Activated B cell treated with CpG ODN at 0.5 μM for 24 hours (primary cell): ENCODE measurements around the gene GTF2F1. TPM values are rescaled to one million over a fixed set of nuclear protein-coding genes. Genes with fewer than 3 reads are reported as not detected.
A peak's percentile ranks its signal among the peaks of the same experiment; 100 is the strongest.

ENCODE experiments used
- ATAC-seq: fragments of 200-7000 bp; cut with Tn5 transposase; one replicate; pipeline ENCODE4 v1.10.0; 2021; ENCODE audit warnings: low read depth, mild to moderate bottlenecking, moderate library complexity
- CTCF ChIA-PET: fragments of 350-600 bp; sonication (Branson Sonifier 250); formaldehyde crosslinking; loops from one replicate; lab custom pipeline; 2021; ENCODE audit warnings: antibody characterized with exemption; lab: Charles Lee
- POLR2A ChIA-PET: fragments of 350-600 bp; sonication (Branson Sonifier 250); formaldehyde crosslinking; loops from one replicate; lab custom pipeline; 2021; ENCODE audit warnings: antibody characterized with exemption; lab: Charles Lee
- DNase-seq: peaks from one replicate; pipeline ENCODE4 v3.0.0; 2022
- H3K27ac Mint-ChIP-seq: one replicate; pipeline ENCODE4 v1.8.0; 2020; ENCODE audit warnings: mixed read lengths
- H3K27me3 Mint-ChIP-seq: one replicate; pipeline ENCODE4 v1.8.0; 2021; ENCODE audit warnings: mixed read lengths
- H3K36me3 Mint-ChIP-seq: one replicate; pipeline ENCODE4 v1.8.0; 2021; ENCODE audit warnings: low read depth, mixed read lengths
- H3K4me1 Mint-ChIP-seq: one replicate; pipeline ENCODE4 v1.8.0; 2021; ENCODE audit warnings: mixed read lengths
- H3K4me3 Mint-ChIP-seq: one replicate; pipeline ENCODE4 v1.8.0; 2020; ENCODE audit warnings: mild to moderate bottlenecking, mixed read lengths
- H3K9me3 Mint-ChIP-seq: one replicate; pipeline ENCODE4 v1.8.0; 2020; ENCODE audit warnings: mixed read lengths
- intact Hi-C: fragments of 100-400 bp; cut with micrococcal nuclease; formaldehyde crosslinking; loops from one replicate; pipeline ENCODE4 v1.15.1; 2024
- total RNA-seq: library from RNA; stranded (reverse); gene quantifications from 2 replicates; pipeline ENCODE4 v1.2.3, GENCODE V29; 2022
- TF ChIP-seq, protein P1 (sequence below): fragments of 200-600 bp; IDR thresholded peaks from one replicate; pipeline ENCODE4 v1.8.0; 2022; ENCODE audit warnings: antibody characterized with exemption, mild to moderate bottlenecking

Gene GTF2F1
- total RNA-seq, 1 donor from 2014 or later = 67.6 TPM

DNA sequence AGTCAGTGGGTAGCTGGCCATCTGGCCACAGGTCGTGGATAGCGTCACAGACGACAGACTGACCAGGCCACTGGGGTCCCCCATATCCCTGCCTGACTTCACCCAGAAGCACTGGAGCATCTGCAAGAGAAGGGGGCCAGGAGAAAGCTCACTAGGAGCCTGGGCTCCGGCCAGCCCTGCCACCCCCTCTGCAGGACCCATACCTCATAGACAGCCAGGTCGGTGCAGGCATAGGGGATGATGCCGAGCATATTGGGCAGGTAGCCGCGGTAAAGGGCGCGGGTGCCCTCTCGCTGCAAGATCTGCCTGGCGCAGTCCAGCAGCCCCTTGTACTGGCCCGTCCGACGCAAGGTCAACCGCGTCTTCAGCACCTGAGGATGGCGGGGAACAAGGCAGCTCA is 34.2 kb upstream of the GTF2F1 start:
- Mint-ChIP-seq H3K36me3 (peaks cover 11% of the 10 kb centered on the region), H3K9me3 (no peaks in the 10 kb centered on the region), H3K27ac (no peak overlapping the region), H3K4me1 (peaks cover 25% of the 10 kb centered on the region), H3K27me3 (no peaks in the 10 kb centered on the region), H3K4me3 (no peak overlapping the region)
- CTCF ChIA-PET = no interaction called here
- POLR2A ChIA-PET = interaction anchor here (0.5 to 0.9 kb wide), 2 partner anchors 27 to 32 kb away, joined by 4 read pairs; partner anchors contain the start of gene SLC25A23
- ATAC-seq (no peak), DNase-seq (no peak)
- intact Hi-C loops = loop anchor here (10.0 kb wide), 2 partner anchors 148 to 702 kb away; partner anchors contain the start of genes CATSPERD and LONP1
- TF ChIP-seq, protein P1, sequence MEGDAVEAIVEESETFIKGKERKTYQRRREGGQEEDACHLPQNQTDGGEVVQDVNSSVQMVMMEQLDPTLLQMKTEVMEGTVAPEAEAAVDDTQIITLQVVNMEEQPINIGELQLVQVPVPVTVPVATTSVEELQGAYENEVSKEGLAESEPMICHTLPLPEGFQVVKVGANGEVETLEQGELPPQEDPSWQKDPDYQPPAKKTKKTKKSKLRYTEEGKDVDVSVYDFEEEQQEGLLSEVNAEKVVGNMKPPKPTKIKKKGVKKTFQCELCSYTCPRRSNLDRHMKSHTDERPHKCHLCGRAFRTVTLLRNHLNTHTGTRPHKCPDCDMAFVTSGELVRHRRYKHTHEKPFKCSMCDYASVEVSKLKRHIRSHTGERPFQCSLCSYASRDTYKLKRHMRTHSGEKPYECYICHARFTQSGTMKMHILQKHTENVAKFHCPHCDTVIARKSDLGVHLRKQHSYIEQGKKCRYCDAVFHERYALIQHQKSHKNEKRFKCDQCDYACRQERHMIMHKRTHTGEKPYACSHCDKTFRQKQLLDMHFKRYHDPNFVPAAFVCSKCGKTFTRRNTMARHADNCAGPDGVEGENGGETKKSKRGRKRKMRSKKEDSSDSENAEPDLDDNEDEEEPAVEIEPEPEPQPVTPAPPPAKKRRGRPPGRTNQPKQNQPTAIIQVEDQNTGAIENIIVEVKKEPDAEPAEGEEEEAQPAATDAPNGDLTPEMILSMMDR = no peak

DNA sequence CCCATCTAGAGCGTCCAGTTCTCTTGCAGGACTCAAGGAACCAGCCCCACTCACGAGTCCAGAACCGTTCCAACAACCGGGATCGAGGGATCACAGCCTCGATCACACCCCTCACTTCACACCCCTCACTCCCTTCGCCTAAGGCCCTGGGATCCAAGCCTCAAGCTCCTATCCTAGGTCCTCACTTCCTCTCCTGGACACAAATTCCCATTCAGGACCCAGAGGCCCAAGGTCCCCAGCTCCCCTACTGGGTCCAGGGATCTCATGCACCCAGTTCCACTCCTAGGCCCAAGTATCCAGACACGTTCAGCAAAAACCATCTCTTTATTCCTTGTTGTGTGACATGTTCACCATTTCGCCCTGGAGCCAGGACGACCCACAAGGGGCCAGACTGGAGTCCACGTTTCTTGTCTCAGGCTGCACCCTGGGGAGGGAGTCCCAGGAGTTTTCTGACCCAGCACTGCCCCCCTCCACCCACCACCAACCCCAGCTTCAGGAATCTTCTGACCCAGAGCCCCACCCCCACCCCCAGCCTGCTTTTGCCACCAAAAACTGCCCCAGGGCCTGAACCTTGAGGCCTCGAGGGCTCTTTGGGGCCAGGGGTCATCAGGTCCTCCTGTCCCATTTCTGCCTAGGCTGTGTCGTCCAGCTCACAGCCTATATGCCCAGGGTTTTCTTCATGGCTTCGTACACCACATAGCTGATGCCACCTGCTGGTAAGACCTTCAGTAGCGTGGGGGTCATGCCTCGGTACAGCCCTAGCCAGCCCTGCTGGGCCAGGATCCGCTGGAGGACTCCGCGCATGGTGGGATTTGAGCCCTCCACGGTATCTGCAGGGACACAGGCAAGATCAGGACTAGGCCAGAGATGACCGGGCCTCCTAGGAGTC is 33.0 kb upstream of the GTF2F1 start:
- no peaks in the 10 kb centered on the region for H3K27me3 Mint-ChIP-seq
- intact Hi-C loops = loop anchor here (1.0 to 10.0 kb wide), 10 partner anchors 33 to 701 kb away; partner anchors contain the start of genes CATSPERD, CLPP, DENND1C and GTF2F1

DNA sequence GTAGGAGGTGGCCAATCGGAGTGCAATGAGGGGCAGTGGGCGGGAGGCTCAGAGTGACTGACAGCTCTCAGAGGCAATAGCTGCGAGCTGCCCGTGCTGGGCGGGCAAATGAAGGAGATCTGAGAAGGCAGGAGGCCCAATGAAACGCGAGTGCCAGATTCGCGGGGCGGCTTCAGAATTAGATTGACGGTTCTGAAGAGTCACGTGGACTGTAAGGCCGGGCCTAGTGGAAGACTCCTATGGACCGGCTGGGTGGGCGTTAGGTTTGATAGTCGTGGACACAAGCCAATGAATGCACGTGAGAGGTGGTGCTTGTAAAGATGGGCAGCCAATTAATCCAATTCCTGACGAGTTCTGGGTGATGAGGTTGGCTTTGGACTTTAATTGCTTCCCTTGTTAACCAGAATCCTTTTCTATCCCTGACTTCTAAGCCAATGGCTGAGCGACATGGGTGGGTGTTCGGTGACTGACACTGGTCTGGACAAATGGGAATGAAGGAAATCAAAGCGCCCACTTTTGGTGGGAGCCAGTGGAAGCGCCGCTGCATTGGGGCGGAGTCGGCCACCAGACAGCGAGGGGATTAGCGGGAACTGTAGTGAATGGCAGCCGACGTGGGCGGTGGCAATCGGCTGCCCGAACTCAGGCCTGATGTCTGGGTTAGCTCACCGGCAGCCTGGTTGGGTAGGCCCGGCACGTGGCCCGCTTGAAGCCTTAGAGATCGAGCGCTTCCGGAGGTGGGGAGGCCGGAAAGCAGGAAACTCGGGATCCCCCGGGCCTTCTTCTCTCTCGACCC is 32.2 kb upstream of the GTF2F1 start:
- Mint-ChIP-seq H3K27ac (peak overlapping the region; percentile 85), H3K36me3 (peaks cover 31% of the 10 kb centered on the region), H3K4me1 (peaks cover 30% of the 10 kb centered on the region), H3K9me3 (no peaks in the 10 kb centered on the region), H3K4me3 (peak overlapping the region; percentile 78), H3K27me3 (no peaks in the 10 kb centered on the region)
- POLR2A ChIA-PET = interaction anchor here (0.6 to 2.8 kb wide), 23 partner anchors 9 to 738 kb away, joined by 3 to 22 read pairs (median 6); partner anchors contain the start of genes ALKBH7, CLPP, DENND1C and GPR108
- intact Hi-C loops = loop anchor here (1.0 to 10.0 kb wide), 11 partner anchors 32 to 700 kb away; partner anchors contain the start of genes CATSPERD, CLPP, DENND1C and GTF2F1
- DNase-seq (peak; percentile 92), ATAC-seq (peak; percentile 83)
- CTCF ChIA-PET = interaction anchor here (0.8 kb wide), 1 partner anchor 438 kb away, joined by 3 read pairs; no protein-coding TSS in a partner anchor
- TF ChIP-seq, protein P1 = no peak

More for the DNA sequence above, 33.0 kb upstream of the GTF2F1 start:
- TF ChIP-seq, protein P1 = no peak
- ChIA-PET CTCF (no interaction called here), POLR2A (interaction anchor here (0.6 to 2.8 kb wide), 9 partner anchors 33 to 643 kb away, joined by 3 to 22 read pairs (median 6); partner anchors contain the start of genes ALKBH7, DENND1C, GTF2F1 and NDUFA11)
- peaks cover 22% of the 10 kb centered on the region for H3K36me3 Mint-ChIP-seq
- H3K9me3 Mint-ChIP-seq = no peaks in the 10 kb centered on the region
- H3K27ac Mint-ChIP-seq = peak overlapping the region; percentile 85
- ATAC-seq = no peak
- peaks cover 30% of the 10 kb centered on the region for H3K4me1 Mint-ChIP-seq
- H3K4me3 Mint-ChIP-seq = peak overlapping the region; percentile 78
- no peak for DNase-seq

DNA sequence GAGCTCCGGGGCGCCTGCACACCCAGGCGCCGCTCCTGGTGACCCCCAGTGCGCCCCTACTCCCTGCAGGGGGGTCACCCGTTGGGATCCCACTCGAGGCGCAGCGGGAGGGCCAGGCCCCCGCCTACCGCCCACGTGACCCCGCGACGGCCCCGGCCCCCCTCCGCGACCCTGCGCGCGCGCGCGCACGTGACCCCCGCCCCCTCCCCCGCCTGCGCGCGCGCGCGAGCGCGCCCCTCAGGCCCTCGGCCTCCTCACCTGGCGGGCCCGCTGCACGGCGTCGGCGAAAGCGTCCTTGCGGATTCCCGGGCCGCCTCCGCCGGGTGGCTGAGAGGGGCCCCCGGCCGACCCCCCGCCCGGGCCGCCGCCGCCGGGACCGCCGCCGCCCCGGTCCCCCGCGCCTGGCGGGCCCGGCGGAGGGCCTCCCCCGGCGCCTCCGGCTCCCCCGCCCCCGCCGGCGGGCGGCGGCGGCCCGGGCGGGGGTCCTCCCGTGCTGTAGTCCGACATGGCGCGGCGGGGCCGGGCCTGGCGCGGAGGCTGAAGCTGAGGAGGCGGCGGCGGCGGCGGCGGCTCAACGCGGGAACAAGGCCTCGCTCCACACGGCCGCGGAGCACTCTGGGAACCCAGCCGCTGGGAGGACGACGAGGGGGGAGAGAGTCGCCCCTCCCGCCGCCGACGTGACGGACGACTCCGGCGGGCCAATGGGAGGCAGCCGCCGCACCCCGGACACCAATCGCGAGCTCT is 31.4 kb upstream of the GTF2F1 start, which contains the start of gene KHSRP:
Gene KHSRP, minus strand, starts transcription at position 617 of the 744 bp plus-strand sequence. Its CDS starts 110 bp downstream, at position 507.
- TF ChIP-seq, protein P1 = no peak
- intact Hi-C loops = loop anchor here (1.0 to 10.0 kb wide), 4 partner anchors 150 to 700 kb away; partner anchors contain the start of genes CATSPERD and LONP1
- H3K27ac Mint-ChIP-seq = peak within 1 kb of the TSS; percentile 85
- H3K4me1 Mint-ChIP-seq = peaks cover 30% of the 10 kb centered on the region
- no peak for ATAC-seq
- H3K36me3 Mint-ChIP-seq = peaks cover 38% of the 10 kb centered on the region
- no peaks in the 10 kb centered on the region for H3K27me3 Mint-ChIP-seq
- ChIA-PET POLR2A (interaction anchor here (0.6 to 2.8 kb wide), 25 partner anchors 10 to 738 kb away, joined by 3 to 22 read pairs (median 5); partner anchors contain the start of genes ALKBH7, CLPP, DENND1C and GPR108), CTCF (interaction anchor here (0.8 kb wide), 1 partner anchor 439 kb away, joined by 3 read pairs; no protein-coding TSS in a partner anchor)
- H3K4me3 Mint-ChIP-seq = peak within 1 kb of the TSS; percentile 82
- DNase-seq = peak; percentile 28
- no peaks in the 10 kb centered on the region for H3K9me3 Mint-ChIP-seq
